Adipose tissue (tissue), 3 donors: ENCODE data around the gene PASD1. TPM values are rescaled to one million over a fixed set of nuclear protein-coding genes. Genes with fewer than 3 reads are reported as not detected.
"Not testable (repeated sequence)": the region's sequence is repeated elsewhere in the genome, so short reads cannot be mapped to it uniquely, and the experiment has no call there.

ENCODE experiments used
- H3K27ac ChIP-seq: one replicate; pipeline ENCODE4 v1.5.1; 2013; ENCODE audit warnings: low read depth, low read length
- WGBS, 3 donors: extraction: QIAGEN DNeasy Blood & Tissue Kit; methylation state at CpG; one replicate each; pipeline ENCODE4 v1.1.7; 2013; 5-methylcytosine and 5-hydroxymethylcytosine counted together
- polyA plus RNA-seq, 3 donors: library from polyadenylated mRNA; stranded (reverse); fragments of 200-250 nt; gene quantifications; one replicate each; pipeline ENCODE4 v1.2.3, GENCODE V29; 2013
- donor health status: healthy with polysubstance abuse.
- donor health status: Bipolar disorder and iron deficiency.
- donor health status: healthy.

Gene PASD1
- polyA plus RNA-seq, 3 donors: not detected

DNA sequence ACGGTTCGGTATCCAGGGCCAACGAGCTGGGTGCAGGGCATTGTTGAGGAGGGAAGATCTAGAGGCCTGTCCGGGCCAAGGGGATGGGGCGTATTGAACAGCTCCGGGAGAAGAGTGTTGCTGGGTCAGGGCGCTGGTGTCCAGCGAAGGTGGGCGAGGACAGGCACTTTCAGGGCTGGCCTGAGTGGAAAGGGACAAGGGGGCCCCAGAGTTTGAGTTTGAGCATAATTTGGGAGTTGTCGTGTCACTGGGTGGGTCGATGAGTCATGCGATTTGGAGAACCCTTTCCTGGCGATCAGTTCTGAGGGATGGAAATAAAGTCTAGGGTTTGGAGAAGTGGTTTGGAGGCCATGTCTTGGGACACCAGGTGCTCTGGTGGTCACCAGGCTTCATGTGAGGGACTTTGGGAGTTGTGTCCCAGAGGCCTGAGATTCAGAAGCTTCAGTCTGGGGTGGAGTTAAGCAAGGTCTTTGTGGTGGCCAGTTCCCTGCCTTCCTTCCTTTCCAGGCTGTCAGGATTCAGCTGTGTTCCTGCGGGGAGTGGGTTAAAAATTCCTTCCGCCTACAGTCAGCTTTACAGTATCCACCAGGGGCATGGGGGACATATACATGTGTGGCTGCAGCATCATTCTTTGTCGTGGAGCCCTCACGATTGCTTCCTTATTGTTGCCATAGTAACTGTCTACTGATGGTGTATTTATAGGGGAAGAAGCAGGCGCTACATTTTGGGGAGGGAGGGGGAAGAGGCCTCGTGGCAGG is 132.3 kb downstream of the PASD1 start:
- H3K27ac ChIP-seq: no peak overlapping the region

DNA sequence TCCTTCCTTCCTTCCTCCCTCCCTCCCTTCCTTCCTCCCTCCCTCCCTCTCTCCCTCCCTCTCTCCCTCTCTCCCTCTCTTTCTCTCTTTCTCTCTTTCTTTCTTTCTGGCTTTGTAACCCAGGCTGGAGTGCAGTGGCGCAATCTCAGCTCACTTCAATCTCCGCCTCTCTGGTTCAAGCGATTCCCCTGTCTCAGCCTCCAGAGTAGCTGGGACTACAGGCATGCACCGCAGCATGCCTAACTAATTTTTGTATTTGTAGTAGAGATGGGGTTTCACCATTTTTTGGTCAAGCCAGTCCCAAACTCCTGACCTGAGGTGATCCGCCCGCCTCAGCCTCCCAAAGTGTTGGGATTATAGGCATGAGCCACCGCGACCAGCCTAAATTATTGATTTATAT is 133.6 kb downstream of the PASD1 start:
- H3K27ac ChIP-seq: not testable (repeated sequence)
- 78 to 89% (median 86%) methylated on average over 6 to 8 of the region's 8 CpGs for WGBS, 3 donors

More for the DNA sequence above, 132.3 kb downstream of the PASD1 start:
- WGBS, 3 donors: 14 to 37% (median 17%) methylated on average over 19 of the region's 19 CpGs

DNA sequence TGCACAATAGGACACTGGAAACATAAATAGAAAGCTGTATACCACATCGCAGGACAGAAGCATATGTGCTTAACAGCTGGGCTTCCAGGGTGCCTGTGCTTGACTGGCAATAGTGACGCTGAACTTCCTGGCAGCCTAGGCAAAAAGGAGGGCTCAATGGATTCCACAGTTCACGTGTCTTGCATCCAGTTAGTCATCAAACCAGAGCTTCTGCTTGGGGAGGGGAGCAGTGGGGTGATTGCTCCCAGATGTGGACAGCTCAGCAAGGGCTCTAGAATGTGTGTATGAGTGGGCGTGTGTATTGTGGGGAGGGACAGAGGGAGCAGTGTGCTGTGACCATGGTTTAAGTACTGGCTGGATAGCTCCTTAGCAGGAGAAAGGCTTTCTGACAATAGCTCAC is 134.0 kb downstream of the PASD1 start:
- 49 to 66% (median 55%) methylated on average over 4 of the region's 4 CpGs for WGBS, 3 donors
- no peak overlapping the region for H3K27ac ChIP-seq

DNA sequence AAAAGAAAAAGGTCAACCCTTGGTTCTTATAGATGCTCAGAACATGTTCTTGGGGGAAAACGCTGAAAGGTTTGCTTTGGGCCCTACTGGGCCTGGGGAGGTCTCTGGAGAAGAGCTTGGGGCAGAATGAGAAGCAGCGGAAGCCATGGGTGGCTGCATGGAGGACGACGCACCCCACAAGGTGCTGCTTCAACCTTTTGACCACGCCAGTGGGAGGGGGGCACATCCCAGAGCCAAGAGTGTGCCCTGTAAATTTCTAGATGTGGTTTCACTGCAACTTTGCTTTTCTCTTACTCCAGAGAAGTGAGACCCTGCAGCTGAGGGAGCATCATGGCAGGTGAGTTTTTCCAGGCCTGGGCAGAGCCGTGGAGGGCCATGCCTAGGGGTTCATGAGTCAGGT is 135.0 kb downstream of the PASD1 start:
- no peak overlapping the region for H3K27ac ChIP-seq
- 71 to 91% (median 91%) methylated on average over 4 to 6 of the region's 6 CpGs for WGBS, 3 donors

DNA sequence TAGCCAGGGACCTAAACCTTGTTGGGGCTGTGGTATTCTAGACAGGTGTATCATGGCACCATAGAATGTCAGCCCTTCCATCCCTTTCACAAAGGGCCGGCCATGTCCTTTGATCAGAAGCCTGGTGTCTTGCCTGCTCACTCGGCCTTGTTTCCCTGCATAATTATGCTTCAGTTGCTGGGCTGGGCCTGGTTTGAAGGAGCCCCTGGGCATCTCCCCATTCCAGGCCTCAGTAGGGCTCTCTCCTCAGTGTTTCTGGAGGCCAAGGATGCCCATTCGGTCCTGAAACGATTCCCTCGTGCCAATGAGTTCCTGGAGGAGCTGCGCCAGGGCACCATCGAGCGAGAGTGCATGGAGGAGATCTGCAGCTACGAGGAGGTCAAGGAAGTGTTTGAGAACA is 136.3 kb downstream of the PASD1 start:
- 86 to 98% (median 92%) methylated on average over 9 of the region's 9 CpGs for WGBS, 3 donors
- no peak overlapping the region for H3K27ac ChIP-seq

DNA sequence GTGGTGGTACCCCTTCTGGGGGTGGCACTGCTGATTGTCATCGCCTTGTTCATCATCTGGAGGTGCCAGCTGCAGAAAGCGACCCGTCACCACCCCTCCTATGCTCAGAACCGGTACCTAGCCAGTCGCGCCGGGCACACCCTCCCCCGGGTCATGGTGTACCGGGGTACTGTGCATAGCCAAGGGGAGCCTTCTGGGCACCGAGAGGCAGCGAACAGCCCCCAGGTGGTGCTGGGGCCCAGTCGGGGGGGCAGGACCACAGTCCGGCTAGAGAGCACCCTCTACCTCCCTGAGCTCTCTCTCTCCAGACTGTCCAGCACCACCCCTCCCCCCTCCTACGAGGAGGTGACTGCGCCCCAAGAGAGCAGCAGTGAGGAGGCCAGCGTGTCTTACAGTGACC is 137.1 kb downstream of the PASD1 start:
- 81 to 94% (median 89%) methylated on average over 7 to 16 of the region's 16 CpGs for WGBS, 3 donors
- H3K27ac ChIP-seq: no peak overlapping the region

DNA sequence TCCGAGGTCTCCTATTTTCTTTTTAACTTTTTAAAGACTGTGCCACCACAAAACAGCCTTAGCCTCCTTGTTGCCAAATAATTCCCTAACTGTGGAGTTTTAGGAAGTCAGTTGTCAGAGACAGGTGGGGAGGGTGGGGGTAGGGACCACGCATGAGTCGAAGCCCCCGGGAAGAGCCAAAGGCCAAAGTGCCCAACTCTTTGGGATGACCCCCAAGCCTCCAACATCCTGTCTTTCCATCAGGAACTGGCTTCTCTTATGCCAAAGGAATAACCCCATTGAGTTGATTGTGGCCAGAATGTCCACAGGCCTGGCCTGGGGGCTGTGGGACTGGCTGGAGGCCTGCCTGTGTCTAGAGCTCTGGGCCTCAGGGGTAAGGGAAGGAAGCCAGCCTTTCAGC is 137.6 kb downstream of the PASD1 start:
- WGBS, 3 donors: 86 to 100% (median 97%) methylated on average over 4 of the region's 4 CpGs
- H3K27ac ChIP-seq: no peak overlapping the region

DNA sequence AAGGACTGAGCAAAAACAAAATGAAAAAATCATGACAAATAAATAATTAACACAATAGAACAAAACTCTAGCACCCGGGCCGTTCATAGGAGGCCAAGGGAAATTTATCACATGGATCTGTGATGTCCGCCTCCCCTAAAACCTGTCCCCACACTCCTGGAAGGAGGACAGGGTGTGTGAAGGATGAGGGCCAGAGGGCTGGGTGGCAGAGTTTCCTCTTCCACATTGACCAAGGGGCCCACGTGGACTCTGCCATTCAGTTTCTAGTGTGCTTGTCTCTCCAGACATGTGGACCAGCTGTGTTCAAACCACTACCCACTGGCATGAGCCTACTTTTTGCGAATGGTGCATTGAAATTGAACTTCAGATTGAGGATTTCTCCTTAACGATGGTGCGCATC is 138.1 kb downstream of the PASD1 start:
- WGBS, 3 donors: 83 to 92% (median 90%) methylated on average over 7 of the region's 7 CpGs
- no peak overlapping the region for H3K27ac ChIP-seq

DNA sequence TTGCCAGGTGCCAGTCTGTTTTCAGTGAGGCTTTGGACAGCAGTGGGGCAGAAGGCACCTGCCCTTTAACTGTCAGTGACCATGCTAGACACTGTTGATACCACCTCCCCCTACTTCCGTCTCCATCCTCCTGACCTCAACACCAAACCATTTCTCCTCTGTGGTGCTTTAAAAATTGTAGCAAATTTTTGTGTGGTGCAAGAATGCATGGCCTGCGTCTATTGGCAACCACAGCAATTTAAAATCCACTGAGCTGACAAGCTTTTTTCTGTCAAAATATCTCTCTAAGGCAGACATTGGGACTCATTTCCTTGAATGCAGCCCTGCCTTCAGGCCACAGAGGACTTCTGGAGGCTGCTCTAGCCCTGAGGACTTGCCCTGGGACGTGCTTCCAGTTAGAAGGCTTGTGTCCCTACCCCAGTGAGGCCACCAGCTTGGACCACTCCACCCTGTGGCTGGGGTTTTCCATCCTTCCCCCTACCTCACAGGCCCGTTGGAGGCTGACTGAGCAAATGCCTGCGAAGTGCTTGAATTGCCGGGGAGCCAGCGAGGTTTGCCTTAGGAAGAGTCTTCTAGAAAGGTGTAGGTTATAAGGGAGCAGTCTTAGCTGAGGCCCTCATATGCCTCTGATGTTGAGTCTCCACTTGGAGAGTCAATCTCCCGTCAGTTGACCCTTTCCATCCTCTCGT is 138.7 kb downstream of the PASD1 start:
- 75 to 91% (median 84%) methylated on average over 9 of the region's 9 CpGs for WGBS, 3 donors
- H3K27ac ChIP-seq: no peak overlapping the region

DNA sequence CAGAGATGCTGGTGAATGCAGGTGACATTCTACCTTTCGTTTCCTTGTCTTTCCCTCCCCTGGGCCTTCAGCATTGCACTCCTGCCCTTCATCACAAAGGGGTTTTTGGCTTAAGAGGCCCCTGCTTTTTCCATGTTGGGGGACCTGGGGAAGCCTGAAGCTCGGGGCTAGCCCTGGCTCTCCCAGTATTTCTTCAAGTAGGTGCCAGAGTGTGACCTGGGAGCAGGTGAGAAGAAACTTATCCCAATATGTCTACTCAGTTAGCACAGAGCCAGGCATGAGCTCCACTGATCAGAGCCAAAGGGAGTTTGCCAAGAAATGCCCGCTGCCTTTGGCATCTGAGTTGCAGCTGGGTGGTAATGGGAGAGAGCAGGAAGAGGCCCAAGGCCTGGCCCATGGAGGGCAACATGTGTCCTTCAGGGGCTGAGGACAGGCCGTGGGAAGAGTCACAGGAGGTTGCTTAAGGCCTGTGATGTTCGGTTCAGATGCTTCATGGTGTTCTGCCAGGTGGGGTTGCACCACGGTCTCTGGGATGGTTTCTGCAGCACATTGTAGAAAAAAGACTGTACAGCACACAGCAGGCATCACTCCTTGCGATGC is 139.4 kb downstream of the PASD1 start:
- H3K27ac ChIP-seq: no peak overlapping the region
- 56 to 73% (median 57%) methylated on average over 7 of the region's 7 CpGs for WGBS, 3 donors

DNA sequence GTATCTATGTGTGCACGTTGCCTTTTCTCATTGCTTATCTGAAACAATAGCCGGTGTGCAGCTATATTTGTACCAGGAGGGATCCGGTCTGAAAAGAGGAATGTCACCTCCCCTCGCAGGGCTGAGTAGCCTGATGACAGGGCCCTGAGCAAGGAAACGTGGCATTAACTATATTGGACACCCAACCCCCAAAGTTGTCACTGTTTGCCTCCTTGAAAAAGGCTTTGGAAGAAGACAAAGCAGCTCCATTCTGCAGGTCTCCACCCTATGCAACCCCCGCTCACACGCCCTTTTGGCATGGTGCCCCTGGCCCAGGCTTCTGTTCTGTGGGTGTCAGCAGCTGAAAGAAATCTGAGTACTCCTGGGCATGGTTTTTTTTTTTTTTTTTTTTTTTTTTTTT is 140.0 kb downstream of the PASD1 start:
- no peak overlapping the region for H3K27ac ChIP-seq
- WGBS, 3 donors: 10 to 39% (median 31%) methylated on average over 6 to 7 of the region's 7 CpGs

DNA sequence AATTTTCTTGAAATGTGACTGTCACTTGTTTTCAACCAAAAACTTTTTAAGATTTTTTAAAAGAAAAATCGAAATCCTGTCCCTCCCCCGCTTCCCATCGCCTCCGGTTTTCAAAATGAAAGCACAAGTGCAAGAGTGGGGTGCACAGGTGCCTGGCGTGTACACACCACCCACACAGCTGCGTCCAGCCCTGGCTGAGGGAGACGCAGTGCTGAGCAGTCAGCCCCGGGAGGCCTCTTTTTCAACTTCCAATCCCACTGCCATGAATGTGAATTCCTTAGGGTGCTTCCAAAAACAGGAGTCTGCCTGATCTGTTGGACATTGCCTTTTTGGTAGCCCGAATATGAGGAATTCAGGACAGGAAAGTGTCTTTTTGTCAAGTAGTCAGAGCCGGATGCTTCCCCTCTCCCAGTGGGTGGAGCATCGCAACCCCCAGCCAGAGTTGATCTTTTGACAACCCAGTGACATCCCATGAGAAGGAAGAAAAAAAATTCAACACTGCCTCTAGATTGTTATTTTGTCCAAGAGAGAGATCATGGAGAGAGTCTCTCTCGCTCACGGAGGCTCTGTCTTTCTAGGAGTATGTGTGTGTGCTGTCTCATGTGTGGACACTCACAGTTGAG is 140.7 kb downstream of the PASD1 start:
- no peak overlapping the region for H3K27ac ChIP-seq
- WGBS, 3 donors: 41 to 50% (median 48%) methylated on average over 10 to 13 of the region's 13 CpGs

DNA sequence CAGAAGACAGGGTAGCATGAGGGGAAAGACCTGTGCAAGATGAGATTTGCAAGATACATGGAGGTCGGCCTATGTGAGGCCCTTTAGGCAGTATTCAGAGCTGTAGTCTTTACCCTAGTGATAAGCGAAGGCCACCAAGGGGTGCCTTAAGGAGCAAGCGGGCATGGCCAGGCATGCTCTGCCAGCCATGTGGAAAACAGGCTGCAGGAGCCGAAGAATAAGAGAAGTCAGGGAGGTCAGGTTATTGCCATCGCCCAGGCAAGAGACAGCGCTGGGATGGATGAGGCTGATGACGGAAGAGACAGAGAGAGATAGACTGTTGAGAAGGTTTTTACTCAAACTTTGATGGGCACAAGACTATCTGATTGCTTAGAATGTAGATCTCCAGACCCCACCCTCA is 145.3 kb downstream of the PASD1 start:
- H3K27ac ChIP-seq: no peak overlapping the region
- WGBS, 3 donors: 82 to 89% (median 87%) methylated on average over 7 of the region's 7 CpGs

DNA sequence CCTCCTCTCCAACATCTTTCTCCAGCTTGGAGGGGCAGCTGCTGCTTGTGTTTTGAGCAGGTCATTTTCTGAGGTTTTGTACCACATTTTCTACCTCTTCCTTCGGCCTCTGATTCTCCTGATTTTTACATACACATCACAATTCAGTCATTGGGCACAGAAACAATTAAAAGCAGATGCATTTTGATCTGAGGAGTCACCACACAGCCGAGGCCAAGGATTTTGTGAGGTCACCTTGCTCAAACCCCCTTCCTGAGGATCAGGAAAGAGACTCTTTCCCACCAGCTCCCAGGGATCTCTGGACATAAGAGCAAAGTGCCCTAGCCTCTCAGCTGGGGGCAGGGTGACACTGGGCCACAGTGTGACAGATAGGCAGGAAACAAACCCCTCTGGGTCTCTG is 147.0 kb downstream of the PASD1 start:
- 51 to 72% (median 62%) methylated on average over 2 of the region's 2 CpGs for WGBS, 3 donors
- no peak overlapping the region for H3K27ac ChIP-seq

DNA sequence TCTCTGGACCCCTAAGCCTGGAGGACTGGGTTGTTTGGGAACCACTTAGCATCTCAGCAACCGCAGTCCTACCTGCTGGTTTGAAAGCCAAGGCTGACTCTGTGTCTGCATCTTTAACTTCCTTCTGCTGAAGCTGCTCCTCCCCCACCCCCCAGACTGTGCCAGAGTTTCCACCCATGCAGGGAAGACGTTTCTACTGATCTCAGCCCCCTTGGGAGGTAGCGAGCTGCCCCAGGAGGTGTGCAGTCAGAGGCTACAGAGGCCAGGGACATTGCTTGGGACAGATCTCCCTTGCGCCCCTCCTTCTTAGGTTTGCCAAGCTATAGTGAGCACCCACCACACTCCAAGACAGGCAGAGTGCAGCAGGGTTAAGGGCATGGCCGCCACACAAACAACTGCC is 147.7 kb downstream of the PASD1 start:
- WGBS, 3 donors: 37 to 57% (median 47%) methylated on average over 4 to 5 of the region's 5 CpGs
- H3K27ac ChIP-seq: no peak overlapping the region

DNA sequence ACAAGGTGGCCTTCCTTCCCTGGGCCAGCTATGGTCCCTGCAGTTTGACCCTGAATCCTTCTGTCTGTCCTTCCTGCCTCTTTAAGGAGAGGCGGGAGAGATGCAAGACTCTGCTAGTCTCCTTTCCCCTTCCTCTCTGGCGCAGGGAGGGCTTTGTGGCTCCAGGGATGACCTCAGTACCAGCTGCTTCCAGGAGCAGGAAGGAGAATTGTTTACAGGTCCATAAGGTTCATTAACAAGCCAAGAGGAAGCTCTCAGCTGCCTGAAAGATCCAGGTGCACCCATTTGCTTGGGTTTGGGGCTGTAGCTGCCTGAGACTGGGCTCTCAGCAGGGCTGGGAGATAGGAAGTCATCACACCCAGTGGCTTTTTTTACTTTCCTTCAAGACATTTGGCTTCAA is 148.3 kb downstream of the PASD1 start:
- WGBS, 3 donors: 10 to 26% (median 20%) methylated on average over 1 to 2 of the region's 2 CpGs
- H3K27ac ChIP-seq: no peak overlapping the region

DNA sequence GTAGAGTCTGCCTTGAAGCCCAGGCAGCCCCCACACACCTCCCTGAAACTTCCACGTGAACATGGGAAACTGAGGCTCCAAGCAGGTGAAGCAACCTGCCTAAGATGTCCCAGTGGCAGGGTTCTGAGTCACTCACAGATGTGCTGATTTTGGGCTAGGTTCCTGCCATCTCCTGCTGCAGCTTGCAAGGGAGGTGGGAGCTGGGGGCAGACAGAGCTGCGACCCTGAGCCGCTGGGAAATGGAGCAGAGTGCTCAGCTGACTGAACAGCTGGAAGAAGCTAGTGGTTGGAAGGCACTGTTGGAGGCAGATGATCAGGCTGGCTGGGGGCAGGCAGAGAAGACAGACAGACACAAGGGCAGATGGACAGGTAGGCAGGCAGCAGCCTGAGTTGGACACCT is 148.8 kb downstream of the PASD1 start:
- H3K27ac ChIP-seq: no peak overlapping the region
- WGBS, 3 donors: 44 to 56% (median 46%) methylated on average over 3 of the region's 3 CpGs

DNA sequence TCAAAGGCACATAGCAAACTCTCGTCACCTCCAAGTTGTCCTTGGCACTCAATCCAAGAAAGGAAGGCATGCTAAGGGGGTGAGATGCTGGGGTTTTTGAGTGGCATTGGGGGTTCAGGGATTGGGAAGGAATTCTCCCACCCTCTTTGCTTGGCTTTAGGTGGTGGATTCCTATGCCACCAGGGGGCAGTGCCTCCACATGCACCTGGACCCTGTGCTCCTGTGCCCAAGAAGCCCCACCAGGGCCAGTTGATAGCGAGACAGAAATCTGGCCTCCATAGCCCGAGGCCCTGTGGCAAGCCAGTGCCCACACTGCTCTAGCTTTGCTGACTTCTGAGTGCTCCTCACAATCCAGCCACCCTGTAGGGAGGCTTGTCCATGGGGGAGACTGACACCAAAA is 150.4 kb downstream of the PASD1 start:
- 53 to 64% (median 63%) methylated on average over 3 of the region's 3 CpGs for WGBS, 3 donors
- H3K27ac ChIP-seq: no peak overlapping the region

DNA sequence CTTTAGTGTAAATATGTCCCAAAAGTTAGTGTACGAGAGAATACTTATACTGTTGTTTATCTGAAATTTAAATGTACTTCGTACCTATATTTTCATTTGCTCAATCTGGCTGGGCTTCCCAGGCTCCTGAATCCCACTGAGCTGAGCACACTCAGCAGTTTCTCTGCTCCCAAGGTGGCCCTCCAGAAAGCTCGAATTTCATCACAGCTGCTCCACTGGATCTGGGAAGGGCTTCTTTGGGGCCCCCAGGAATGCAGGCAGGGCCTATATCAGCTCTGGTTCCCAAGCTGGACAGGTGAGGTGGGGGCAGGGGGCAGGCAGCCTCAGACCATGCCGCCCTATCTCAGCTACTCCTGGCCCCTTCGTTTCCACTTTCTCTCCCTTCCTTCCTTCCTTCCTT is 150.9 kb downstream of the PASD1 start:
- 58 to 75% (median 60%) methylated on average over 4 to 5 of the region's 5 CpGs for WGBS, 3 donors
- H3K27ac ChIP-seq: no peak overlapping the region
